Stimulated activated naive CD8-positive, alpha-beta T cell treated with anti-CD3 and anti-CD28 coated beads, Interleukin-15, amount 100 ng/mL, for 72 hours (primary cell): ENCODE data around the gene RAB26.

Source experiments
- ATAC-seq: fragments of 150-1000 bp; cut with Tn5 transposase; 2 replicates; pipeline ENCODE4 v1.10.0; 2021; ENCODE audit warnings: mild to moderate bottlenecking, moderate library complexity
- DNase-seq, 2 donors: peaks; one replicate each; pipeline ENCODE4 v3.0.0; 2021 to 2022
- H3K27ac Mint-ChIP-seq, 2 donors: one replicate each; pipeline ENCODE4 v1.8.0; 2022; ENCODE audit warnings: mild to moderate bottlenecking in 2 of 2, mixed read lengths in 2 of 2, moderate library complexity in 2 of 2
- H3K27me3 Mint-ChIP-seq: one replicate; pipeline ENCODE4 v1.8.0; 2022; ENCODE audit warnings: mixed read lengths
- H3K4me1 Mint-ChIP-seq: one replicate; pipeline ENCODE4 v1.8.0; 2022; ENCODE audit warnings: mild to moderate bottlenecking, mixed read lengths
- H3K4me3 Mint-ChIP-seq, 2 donors: one replicate each; pipeline ENCODE4 v1.8.0; 2022; ENCODE audit warnings: mild to moderate bottlenecking in 2 of 2, mixed read lengths in 2 of 2, moderate library complexity in 1 of 2
- H3K9me3 Mint-ChIP-seq, 2 donors: one replicate each; pipeline ENCODE4 v1.8.0; 2022; ENCODE audit warnings: mixed read lengths in 2 of 2

The RAB26 gene

GRCh38 chr16:2175454-2175853 is 27.0 kb downstream of the RAB26 start:
- ATAC-seq, result no peak
- Mint-ChIP-seq H3K27ac (no peak overlapping the region), H3K4me3 (no peak overlapping the region), H3K4me1 (no peaks in the 10 kb centered on the region), H3K27me3 (no peaks in the 10 kb centered on the region), H3K9me3 (no peaks in the 10 kb centered on the region)
- DNase-seq, result no peak

GRCh38 chr16:2176047-2176446 is 27.6 kb downstream of the RAB26 start:
- Mint-ChIP-seq H3K27me3 (no peaks in the 10 kb centered on the region), H3K4me3 (no peak overlapping the region), H3K4me1 (no peaks in the 10 kb centered on the region), H3K27ac (no peak overlapping the region), H3K9me3 (no peaks in the 10 kb centered on the region)
- no peak for DNase-seq
- no peak for ATAC-seq

DNA sequence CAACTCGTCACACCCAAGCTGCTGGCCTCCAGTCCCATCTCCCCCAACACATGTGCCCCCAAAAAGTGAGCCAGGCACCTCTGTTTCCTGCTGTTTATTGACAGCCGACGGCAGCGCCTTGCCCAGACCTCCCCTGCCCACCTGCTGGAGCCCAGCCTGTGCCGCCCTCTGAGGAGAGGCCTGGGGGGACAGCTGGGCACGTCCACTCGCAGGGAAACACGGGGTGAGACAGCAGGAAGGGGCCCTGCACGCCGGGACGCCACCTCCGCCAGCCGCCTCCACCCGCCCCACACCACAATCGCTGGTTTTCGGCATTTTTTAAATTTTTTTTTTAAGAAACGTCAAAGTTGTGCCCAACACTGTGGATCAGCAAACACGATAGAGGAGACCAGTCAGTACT is 28.7 kb downstream of the RAB26 start:
- Mint-ChIP-seq H3K4me3 (no peak overlapping the region), H3K27ac (no peak overlapping the region), H3K9me3 (no peaks in the 10 kb centered on the region), H3K4me1 (no peaks in the 10 kb centered on the region), H3K27me3 (no peaks in the 10 kb centered on the region)
- DNase-seq, result no peak
- no peak for ATAC-seq

GRCh38 chr16:2177561-2177960 is 29.1 kb downstream of the RAB26 start:
- no peaks in the 10 kb centered on the region for H3K27me3 Mint-ChIP-seq
- ATAC-seq, result no peak
- no peaks in the 10 kb centered on the region for H3K4me1 Mint-ChIP-seq
- H3K9me3 Mint-ChIP-seq, result no peaks in the 10 kb centered on the region
- no peak for DNase-seq
- H3K27ac Mint-ChIP-seq, result no peak overlapping the region
- no peak overlapping the region for H3K4me3 Mint-ChIP-seq

GRCh38 chr16:2178321-2179106 is 30.1 kb downstream of the RAB26 start:
- Mint-ChIP-seq H3K27me3 (no peaks in the 10 kb centered on the region), H3K27ac (no peak overlapping the region), H3K4me1 (no peaks in the 10 kb centered on the region), H3K4me3 (no peak overlapping the region), H3K9me3 (no peaks in the 10 kb centered on the region)
- DNase-seq (no peak), ATAC-seq (peak; percentile 44)

DNA sequence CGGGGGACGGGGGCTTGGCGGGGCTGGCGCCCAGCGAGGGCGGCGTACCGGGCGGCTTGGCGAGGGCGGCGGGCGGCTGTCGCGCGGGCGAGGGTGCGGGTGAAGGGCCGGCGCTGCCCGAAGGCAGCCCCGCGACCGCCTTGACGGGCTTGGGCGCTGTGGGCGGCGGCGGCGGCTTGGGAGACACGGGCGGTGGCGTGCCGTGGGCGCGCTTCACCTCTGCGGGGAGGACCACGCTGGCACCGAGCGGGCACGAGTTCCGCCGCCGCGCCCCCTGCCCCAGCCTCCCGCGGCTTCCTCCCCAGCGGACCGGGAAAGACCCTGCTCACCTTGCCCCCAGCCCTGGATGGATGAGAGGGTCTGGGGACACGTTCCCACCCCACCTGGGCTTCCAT is 30.7 kb downstream of the RAB26 start:
- no peak overlapping the region for H3K27ac Mint-ChIP-seq
- no peaks in the 10 kb centered on the region for H3K27me3 Mint-ChIP-seq
- no peak overlapping the region for H3K4me3 Mint-ChIP-seq
- no peak for ATAC-seq
- no peaks in the 10 kb centered on the region for H3K4me1 Mint-ChIP-seq
- no peaks in the 10 kb centered on the region for H3K9me3 Mint-ChIP-seq
- DNase-seq, result no peak

DNA sequence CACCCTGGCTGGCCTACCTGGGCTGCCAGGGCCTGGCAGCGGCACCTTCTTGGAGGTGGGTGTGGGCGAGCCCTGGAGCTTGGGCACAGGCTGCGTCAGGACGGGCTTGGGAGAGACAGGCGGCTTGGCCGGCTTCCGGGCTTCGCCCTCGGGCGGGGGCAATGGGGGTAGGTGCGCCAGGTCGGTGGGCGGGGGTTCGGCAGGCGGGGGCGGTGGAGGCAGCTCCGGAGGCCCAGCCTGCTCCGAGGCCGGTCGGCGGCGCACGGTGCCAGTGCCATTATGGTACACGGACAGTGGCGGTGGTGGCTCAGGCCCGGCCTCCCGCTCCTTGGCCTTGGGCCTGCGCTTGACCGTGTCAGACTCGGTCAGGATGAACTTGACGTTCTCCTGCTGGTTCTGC is 31.2 kb downstream of the RAB26 start:
- H3K27ac Mint-ChIP-seq, result no peak overlapping the region
- no peaks in the 10 kb centered on the region for H3K9me3 Mint-ChIP-seq
- ATAC-seq (no peak), DNase-seq (no peak)
- H3K4me1 Mint-ChIP-seq, result no peaks in the 10 kb centered on the region
- H3K4me3 Mint-ChIP-seq, result no peak overlapping the region
- no peaks in the 10 kb centered on the region for H3K27me3 Mint-ChIP-seq

GRCh38 chr16:2180461-2180860 is 32.0 kb downstream of the RAB26 start:
- peak; percentile 18 for ATAC-seq
- Mint-ChIP-seq H3K4me3 (no peak overlapping the region), H3K27me3 (no peaks in the 10 kb centered on the region), H3K4me1 (no peaks in the 10 kb centered on the region), H3K27ac (no peak overlapping the region), H3K9me3 (no peaks in the 10 kb centered on the region)
- no peak for DNase-seq

GRCh38 chr16:2180962-2181923 is 32.8 kb downstream of the RAB26 start:
- Mint-ChIP-seq H3K4me1 (no peaks in the 10 kb centered on the region), H3K27ac (no peak overlapping the region), H3K4me3 (no peak overlapping the region), H3K27me3 (no peaks in the 10 kb centered on the region), H3K9me3 (no peaks in the 10 kb centered on the region)
- ATAC-seq (no peak), DNase-seq (no peak)

GRCh38 chr16:2181952-2182351 is 33.5 kb downstream of the RAB26 start:
- Mint-ChIP-seq H3K4me3 (no peak overlapping the region), H3K4me1 (no peaks in the 10 kb centered on the region), H3K27me3 (no peaks in the 10 kb centered on the region), H3K9me3 (no peaks in the 10 kb centered on the region), H3K27ac (no peak overlapping the region)
- DNase-seq (no peak), ATAC-seq (no peak)

DNA sequence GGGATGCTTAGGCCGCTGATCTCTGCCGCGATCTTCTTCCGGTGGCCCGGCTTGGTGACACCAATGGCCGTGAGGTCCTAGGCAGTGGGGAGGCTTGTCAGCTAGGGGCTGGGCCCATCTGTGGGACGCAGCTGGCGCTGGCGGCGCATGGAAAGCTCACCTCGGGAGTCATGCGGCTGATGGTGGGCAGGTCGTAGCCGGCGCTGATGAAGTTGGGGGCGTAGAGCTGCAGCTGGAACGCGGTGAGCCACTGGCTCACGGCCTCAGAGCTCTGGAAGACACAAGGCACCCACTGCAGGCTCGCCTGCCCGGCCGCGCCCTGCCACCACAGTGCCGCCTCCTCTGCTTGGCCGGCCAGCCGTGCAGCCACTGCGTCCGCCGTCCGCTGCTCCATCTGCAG is 35.2 kb downstream of the RAB26 start:
- Mint-ChIP-seq H3K27ac (peak overlapping the region in 1 of 2 donors; percentile 44), H3K27me3 (no peaks in the 10 kb centered on the region), H3K4me3 (no peak overlapping the region), H3K4me1 (no peaks in the 10 kb centered on the region), H3K9me3 (no peaks in the 10 kb centered on the region)
- DNase-seq, result no peak
- ATAC-seq, result no peak

DNA sequence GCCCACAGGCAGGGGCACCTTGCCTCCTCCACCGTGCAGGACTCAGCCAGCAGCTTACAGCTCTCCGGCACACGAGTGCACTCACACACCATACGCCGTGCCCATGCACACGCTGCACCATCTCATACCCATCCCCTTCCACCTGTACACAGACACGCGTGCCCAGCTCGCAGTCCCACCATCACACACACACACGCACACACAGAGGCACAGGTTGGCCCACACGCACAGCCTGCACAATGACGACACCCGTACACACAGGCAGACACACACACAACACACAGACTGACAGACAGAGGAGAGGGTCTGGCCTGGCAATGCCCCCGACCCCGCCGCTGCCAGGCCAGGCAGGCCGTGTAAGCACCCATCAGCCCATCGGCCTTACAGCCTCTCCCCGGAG is 35.9 kb downstream of the RAB26 start:
- Mint-ChIP-seq H3K27ac (no peak overlapping the region), H3K27me3 (no peaks in the 10 kb centered on the region), H3K4me3 (no peak overlapping the region), H3K9me3 (no peaks in the 10 kb centered on the region), H3K4me1 (no peaks in the 10 kb centered on the region)
- no peak for ATAC-seq
- no peak for DNase-seq

DNA sequence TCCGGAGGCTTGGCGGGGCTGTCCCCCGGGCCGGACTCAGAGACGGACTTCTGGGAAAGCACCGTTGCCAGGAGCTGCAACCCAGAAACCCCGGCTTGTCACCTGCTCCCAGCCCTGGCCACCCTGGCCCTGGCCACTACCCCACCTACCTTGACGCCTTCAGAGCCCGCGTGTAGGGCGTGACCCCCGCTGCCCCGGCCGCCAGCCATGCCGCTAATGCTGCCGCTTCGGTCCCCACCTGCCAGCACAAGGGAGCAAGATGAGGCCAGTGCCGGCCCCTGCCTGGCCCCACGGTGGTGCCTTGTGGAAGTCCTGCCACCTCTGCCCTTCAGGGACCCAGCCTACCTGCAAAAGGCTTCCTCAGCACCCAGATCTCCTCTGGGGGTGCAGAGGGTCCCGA is 36.5 kb downstream of the RAB26 start:
- no peak overlapping the region for H3K27ac Mint-ChIP-seq
- no peaks in the 10 kb centered on the region for H3K27me3 Mint-ChIP-seq
- H3K4me3 Mint-ChIP-seq, result no peak overlapping the region
- ATAC-seq (no peak), DNase-seq (no peak)
- no peaks in the 10 kb centered on the region for H3K4me1 Mint-ChIP-seq
- no peaks in the 10 kb centered on the region for H3K9me3 Mint-ChIP-seq

- H3K27ac Mint-ChIP-seq, result no peak overlapping the region
- no peak overlapping the region for H3K4me3 Mint-ChIP-seq
- H3K4me1 Mint-ChIP-seq, result no peaks in the 10 kb centered on the region
- H3K27me3 Mint-ChIP-seq, result no peaks in the 10 kb centered on the region
- ATAC-seq (no peak), DNase-seq (no peak)
- H3K9me3 Mint-ChIP-seq, result no peaks in the 10 kb centered on the region
Measured at GRCh38 chr16:2186064-2186463, 37.6 kb downstream of the RAB26 start.

DNA sequence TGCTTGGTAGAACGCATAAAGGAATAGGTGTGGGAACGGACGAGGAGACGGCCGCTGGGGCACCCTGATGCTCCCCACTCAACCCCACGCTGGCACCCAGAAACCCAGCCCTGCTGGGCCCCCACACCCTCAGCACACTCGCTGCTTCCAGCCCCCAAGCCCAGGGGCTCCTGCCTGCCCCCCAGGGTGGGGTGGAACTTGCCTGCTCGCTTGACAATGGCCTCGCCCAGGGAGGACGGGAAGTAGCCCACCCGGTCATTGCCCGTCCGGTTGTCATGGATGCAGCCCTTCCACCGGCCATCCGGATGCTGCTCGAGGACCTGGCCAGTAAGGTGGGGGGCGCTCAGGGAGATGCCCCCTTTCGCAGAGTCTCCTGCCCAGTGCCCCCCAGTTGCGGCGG is 38.1 kb downstream of the RAB26 start:
- ATAC-seq, result no peak
- no peaks in the 10 kb centered on the region for H3K4me1 Mint-ChIP-seq
- no peaks in the 10 kb centered on the region for H3K9me3 Mint-ChIP-seq
- H3K27ac Mint-ChIP-seq, result no peak overlapping the region
- DNase-seq, result no peak
- H3K27me3 Mint-ChIP-seq, result no peaks in the 10 kb centered on the region
- H3K4me3 Mint-ChIP-seq, result no peak overlapping the region

DNA sequence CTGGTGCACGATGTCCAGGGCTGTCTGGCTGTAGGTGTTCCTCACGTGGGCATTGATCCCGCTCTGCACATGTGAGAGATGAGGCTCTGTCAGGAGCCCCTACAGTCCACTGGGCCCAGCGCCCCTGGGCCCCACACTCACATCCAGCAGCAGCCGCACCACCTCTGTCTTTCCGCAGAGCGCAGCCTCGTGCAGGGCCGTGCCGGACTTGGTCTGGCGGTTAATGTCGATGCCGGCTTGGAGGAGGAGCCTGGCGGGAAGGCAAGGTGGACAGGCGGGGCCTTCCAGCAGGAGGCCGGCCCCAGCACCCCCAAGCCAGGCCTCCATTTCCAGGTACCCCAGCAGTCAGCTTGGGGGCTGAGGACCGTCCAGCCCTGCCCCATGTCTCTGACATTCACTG is 38.8 kb downstream of the RAB26 start:
- no peak for ATAC-seq
- H3K27me3 Mint-ChIP-seq, result no peaks in the 10 kb centered on the region
- no peak overlapping the region for H3K27ac Mint-ChIP-seq
- H3K9me3 Mint-ChIP-seq, result no peaks in the 10 kb centered on the region
- H3K4me1 Mint-ChIP-seq, result no peaks in the 10 kb centered on the region
- no peak for DNase-seq
- no peak overlapping the region for H3K4me3 Mint-ChIP-seq
